GM06990 (cell line): Measurements from ENCODE around the gene DHPS.

Experiments used
- DNase-seq: peaks from one replicate; pipeline ENCODE4 v3.0.0-alpha.2; 2011; ENCODE audit not compliant: insufficient read length; ENCODE audit errors: extremely low read depth
- H3K27me3 ChIP-seq: replicated peaks from 2 replicates; pipeline ENCODE4 v1.6.0; 2011; ENCODE audit warnings: low read length; ENCODE audit not compliant: control insufficient read depth, insufficient read depth
- H3K36me3 ChIP-seq: 2 replicates; pipeline ENCODE4 v1.5.1; 2011; ENCODE audit warnings: low read length; ENCODE audit not compliant: control insufficient read depth, insufficient read depth
- H3K4me3 ChIP-seq: replicated peaks from 2 replicates; pipeline ENCODE4 v1.5.1; 2011; ENCODE audit warnings: low read depth, mild to moderate bottlenecking, control low read depth, low read length
- TF ChIP-seq, protein P1 (sequence below): IDR thresholded peaks from 2 replicates; pipeline ENCODE4 v1.5.1; 2011; ENCODE audit warnings: low read length, control low read depth, mild to moderate bottlenecking, inconsistent platforms; ENCODE audit not compliant: insufficient read depth, poor library complexity, severe bottlenecking

Gene DHPS

GRCh38 chr19:12706332-12706718 is 24.6 kb upstream of the DHPS start:
- TF ChIP-seq, protein P1, sequence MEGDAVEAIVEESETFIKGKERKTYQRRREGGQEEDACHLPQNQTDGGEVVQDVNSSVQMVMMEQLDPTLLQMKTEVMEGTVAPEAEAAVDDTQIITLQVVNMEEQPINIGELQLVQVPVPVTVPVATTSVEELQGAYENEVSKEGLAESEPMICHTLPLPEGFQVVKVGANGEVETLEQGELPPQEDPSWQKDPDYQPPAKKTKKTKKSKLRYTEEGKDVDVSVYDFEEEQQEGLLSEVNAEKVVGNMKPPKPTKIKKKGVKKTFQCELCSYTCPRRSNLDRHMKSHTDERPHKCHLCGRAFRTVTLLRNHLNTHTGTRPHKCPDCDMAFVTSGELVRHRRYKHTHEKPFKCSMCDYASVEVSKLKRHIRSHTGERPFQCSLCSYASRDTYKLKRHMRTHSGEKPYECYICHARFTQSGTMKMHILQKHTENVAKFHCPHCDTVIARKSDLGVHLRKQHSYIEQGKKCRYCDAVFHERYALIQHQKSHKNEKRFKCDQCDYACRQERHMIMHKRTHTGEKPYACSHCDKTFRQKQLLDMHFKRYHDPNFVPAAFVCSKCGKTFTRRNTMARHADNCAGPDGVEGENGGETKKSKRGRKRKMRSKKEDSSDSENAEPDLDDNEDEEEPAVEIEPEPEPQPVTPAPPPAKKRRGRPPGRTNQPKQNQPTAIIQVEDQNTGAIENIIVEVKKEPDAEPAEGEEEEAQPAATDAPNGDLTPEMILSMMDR: no peak
- no peak for DNase-seq

DNA sequence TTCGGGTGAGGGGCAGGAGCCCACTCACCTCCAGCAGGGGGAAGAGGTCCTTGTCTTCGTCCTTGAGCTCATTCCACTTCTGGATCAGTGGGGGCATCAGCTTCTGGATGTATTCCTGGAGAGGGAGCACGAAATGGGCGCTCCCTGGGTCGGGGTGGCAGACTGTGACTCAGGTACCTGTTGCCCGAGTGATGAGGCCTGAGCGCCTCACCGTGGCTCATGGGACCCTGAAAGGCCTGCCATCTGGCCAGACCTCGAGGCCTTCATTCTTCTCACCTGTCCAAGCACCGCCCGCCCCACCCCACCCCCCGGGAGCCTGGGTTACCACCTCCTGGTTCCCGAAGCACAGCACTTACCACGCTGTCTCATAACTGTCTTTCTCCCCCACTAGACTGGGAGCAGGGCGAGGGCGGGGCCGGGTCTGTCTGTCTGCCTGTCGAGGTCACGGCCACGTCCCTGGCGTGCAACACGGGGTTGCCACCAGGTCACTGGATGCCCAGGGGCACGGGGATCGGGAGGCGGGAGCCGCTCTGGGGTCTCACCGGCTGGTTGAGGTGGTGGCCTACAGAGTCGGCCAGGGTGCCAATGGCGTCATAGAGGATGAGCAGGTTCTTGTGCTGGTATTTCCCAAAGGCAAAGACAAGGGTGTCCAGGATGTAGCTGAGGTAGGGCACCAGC is 24.1 kb upstream of the DHPS start:
- Histone ChIP-seq H3K27me3 (no peaks in the 10 kb centered on the region), H3K36me3 (peaks cover 48% of the 10 kb centered on the region), H3K4me3 (no peak overlapping the region)
- TF ChIP-seq, protein P1: no peak
- DNase-seq: no peak

More at GRCh38 chr19:12706332-12706718, 24.6 kb upstream of the DHPS start:
- Histone ChIP-seq H3K4me3 (no peak overlapping the region), H3K36me3 (peaks cover 45% of the 10 kb centered on the region), H3K27me3 (no peaks in the 10 kb centered on the region)

DNA sequence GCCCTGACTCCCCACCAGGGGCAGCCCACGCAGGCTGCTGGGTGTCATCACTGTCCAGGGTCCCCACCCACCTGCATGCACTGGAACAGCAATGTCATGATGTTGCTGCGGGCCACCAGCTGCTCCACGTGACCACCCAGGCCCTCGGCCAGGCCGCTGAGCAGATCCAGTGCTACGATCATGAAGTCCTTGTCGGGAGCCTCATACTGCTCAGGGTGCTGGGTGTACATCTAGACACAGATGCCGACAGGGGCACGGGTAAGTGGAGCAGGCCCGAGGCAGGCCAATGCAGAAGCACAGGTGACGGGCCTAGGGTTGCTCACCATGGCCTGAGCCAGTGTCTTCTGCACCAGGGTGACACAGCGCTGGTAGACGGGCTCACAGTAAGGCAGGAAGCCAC is 23.5 kb upstream of the DHPS start:
- DNase-seq: no peak
- H3K27me3 ChIP-seq: no peaks in the 10 kb centered on the region
- H3K36me3 ChIP-seq: peaks cover 46% of the 10 kb centered on the region
- H3K4me3 ChIP-seq: no peak overlapping the region
- TF ChIP-seq, protein P1: no peak

GRCh38 chr19:12703046-12703445 is 21.4 kb upstream of the DHPS start:
- TF ChIP-seq, protein P1: no peak
- H3K36me3 ChIP-seq: peaks cover 48% of the 10 kb centered on the region
- no peak for DNase-seq

GRCh38 chr19:12701596-12702282 is 20.1 kb upstream of the DHPS start:
- Histone ChIP-seq H3K36me3 (peaks cover 48% of the 10 kb centered on the region), H3K4me3 (no peak overlapping the region), H3K27me3 (no peaks in the 10 kb centered on the region)
- no peak for DNase-seq
- TF ChIP-seq, protein P1: no peak

More at GRCh38 chr19:12703046-12703445, 21.4 kb upstream of the DHPS start:
- Histone ChIP-seq H3K27me3 (no peaks in the 10 kb centered on the region), H3K4me3 (no peak overlapping the region)
